Stimulated activated CD4-positive, alpha-beta T cell treated with anti-CD3 and anti-CD28 coated beads, Interleukin-1b, Interleukin-23, amount 100 ng/mL, for 1 hour (primary cell): ENCODE data around the gene SYT8.

Source experiments
- DNase-seq, 2 donors: peaks; one replicate each; pipeline ENCODE4 v3.0.0-alpha.2; 2020; ENCODE audit warnings: low read depth in 2 of 2

SYT8 gene

GRCh38 chr11:1860108-1860507 lies 25.3 kb downstream of the SYT8 start:
- no peak for DNase-seq

DNA sequence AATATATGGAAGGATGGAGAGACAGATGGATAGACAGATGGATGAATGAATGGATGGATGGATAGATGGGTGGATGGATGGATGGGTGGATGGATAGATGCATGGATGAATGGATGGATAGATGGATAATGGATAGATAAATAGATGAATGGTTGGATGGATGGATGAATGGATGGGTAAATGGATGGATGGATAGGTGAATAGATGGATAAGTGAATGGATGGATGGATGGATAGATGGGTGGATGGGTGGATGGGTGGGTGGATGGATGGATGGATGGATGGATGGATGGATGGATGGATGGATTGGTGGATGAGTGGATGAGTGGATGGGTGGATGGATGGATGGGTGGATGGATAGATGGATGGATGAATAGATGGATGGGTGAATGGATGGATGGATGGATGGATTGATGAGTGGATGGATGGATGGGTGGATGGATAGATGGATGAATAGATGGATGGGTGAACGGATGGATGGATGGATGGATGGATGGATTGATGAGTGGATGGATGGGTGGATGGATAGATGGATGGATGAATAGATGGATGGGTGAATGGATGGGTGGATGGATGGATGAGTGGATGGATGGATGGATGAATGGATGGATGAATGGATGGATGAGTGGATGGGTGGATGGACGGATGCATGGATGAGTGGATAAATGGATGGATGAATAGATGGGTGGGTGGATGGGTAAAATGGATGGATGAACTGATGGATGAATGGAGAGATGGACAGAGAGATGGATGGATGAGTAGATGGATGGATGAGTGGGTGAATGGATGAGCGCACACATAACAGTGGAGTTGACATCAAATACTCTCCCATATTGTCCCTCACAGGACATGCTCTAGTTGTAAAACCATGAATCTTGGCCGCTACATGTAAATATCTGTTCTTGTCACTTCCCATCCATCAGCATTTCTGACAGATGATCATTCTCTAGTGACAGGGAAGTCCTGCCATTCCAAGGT lies 26.9 kb downstream of the SYT8 start:
- DNase-seq: no peak

- no peak for DNase-seq
Observed at GRCh38 chr11:1862588-1863351, 28.0 kb downstream of the SYT8 start.

GRCh38 chr11:1863352-1864216 lies 28.8 kb downstream of the SYT8 start:
- no peak for DNase-seq

GRCh38 chr11:1864231-1864630 lies 29.4 kb downstream of the SYT8 start:
- no peak for DNase-seq

- no peak for DNase-seq
Observed at GRCh38 chr11:1864831-1865665, 30.3 kb downstream of the SYT8 start.

- DNase-seq: no peak
Observed at GRCh38 chr11:1866226-1866625, 31.4 kb downstream of the SYT8 start.

GRCh38 chr11:1866776-1867175 lies 32.0 kb downstream of the SYT8 start:
- no peak for DNase-seq

- no peak for DNase-seq
Observed at GRCh38 chr11:1867381-1867780, 32.6 kb downstream of the SYT8 start.

GRCh38 chr11:1868056-1868635 lies 33.4 kb downstream of the SYT8 start:
- DNase-seq: no peak

- DNase-seq: no peak
Observed at GRCh38 chr11:1868636-1869291, 34.0 kb downstream of the SYT8 start.

DNA sequence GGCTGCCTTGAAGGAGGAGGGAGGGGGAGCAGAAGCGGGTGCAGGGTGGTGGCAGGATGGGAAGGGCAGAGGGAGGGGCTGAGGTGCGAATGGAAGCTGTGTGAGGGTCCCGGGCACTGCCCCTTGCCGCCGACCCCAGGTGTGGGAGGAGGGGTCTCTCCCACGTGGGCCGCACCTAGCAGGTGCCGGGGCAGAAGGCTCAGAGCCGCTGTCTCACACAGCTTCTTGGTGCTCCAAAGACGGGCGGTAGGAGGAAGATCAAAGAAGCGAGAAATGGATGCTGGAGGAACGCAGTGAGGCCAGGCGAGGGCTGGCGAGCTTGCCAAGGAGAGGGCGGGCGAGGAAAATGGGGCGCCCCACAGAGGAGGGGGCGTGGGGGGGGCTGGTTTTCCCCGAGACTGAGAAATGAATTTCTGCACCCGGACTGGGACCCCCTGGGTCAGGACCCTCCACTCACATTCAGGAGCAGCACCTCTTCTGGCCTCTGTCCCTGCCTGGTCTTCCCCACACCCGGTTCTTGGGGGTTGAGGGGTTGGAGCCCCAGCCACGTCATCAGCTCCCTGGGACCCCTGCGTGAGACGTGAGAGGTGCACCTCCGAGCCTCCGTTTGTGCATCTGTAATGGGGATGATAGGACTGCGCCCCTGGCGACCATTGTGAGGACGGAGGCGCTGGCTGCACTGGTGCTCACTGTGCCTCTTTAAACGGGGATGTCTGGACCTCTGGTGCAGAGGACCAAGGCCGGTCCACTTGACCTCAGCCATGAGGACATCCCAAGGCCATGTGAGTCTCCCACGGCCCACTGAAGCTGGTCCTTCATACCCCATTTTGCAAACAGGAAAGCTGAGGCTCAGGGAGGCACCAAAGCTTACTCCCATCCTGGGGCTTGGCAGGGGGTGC lies 34.9 kb downstream of the SYT8 start:
- no peak for DNase-seq

DNA sequence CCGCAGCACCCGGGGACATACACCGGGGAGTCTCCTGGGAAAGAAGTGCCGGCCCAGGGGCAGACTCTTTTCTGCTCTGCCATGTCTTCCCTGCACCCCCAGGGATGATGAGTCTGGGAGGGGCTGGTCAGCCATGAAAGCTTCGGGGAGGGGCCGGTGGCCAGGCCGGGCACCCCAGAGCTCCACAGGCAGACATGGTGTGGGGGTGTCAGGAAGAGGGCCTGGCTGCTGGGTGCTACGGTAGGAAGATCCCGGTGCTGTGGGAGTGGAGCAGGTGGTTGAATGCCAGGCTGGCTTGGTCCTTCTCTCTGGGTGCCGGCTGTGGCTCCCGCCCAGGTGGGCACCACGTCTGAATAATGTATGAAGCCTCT lies 35.5 kb downstream of the SYT8 start:
- no peak for DNase-seq

DNA sequence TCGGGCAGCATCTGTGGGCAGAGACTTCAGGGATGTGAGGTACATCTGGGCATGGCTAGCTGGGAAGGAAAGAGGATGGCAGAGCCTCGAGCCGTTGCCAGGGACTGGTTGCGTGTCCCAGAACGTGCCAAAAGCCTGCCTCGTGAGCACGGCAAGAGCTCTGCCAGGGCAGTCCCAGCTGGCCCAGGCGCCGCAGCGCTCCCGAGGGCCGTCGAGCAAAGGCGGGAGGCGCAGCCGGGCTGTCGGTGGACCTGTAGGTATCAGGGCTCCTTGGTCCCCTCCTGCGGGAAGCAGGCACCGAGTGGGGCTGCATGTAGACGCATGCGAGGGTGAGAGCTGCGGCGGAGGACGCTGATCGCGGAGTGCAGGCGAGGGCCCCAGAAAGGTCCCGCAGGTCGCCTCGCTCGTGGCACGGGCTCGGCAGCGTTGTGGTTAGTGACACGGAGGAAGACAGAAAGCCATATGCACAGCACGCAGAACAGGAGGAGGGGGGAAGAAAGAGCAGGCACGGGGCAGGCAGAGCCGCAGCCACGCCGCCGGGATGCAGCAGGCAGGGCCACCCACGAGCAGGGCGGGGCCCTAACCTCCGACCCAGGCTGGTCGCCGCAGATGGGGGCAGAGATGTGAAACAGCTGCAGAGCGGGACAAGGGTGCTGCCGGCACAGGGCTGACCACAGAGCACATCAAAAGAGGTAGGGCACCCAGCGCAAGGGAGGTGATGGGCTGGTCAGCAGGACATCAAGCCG lies 36.1 kb downstream of the SYT8 start:
- DNase-seq: no peak

DNA sequence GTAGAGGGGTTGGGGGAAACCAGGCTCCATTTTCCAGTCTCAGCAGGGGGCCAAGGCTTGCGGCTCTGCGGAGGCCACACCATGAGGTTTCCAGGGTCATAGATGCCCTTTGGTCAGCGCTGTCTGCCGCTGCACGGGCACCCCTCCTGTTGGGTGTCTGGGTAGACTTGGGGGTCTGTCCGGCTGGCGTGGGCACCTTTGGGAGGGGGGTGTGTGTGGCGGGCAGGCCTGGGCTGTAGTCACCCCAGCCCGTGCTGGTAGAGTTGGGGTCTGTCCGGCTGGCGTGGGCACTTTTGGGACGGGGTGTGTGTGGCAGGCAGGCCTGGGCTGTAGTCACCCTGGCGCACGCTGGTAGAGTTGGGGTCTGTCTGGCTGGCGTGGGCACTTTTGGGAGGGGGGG lies 36.7 kb downstream of the SYT8 start:
- DNase-seq: no peak

DNA sequence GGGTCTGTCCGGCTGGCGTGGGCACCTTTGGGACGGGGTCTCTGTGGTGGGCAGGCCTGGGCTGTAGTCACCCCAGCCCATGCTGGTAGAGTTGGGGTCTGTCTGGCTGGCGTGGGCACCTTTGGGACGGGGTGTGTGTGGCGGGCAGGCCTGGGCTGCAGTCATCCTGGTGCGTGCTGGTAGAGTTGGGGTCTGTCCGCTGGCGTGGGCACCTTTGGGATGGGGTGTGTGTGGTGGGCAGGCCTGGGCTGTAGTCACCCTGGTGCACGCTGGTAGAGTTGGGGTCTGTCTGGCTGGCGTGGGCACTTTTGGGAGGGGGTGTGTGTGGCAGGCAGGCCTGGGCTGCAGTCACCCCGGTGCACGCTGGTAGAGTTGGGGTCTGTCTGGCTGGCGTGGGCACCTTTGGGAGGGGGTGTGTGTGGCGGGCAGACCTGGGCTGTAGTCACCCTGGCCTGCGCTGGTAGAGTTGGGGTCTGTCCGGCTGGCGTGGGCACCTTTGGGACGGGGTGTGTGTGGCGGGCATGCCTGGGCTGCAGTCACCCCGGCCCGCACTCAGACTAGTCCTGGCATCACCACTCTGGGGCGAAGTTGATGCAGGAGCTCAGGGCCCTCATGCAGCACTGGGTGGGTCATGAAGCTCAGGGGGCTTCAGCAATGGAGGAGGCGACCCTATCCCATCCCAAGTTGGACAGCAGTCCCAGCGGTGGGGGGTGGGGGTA lies 37.6 kb downstream of the SYT8 start:
- no peak for DNase-seq

DNA sequence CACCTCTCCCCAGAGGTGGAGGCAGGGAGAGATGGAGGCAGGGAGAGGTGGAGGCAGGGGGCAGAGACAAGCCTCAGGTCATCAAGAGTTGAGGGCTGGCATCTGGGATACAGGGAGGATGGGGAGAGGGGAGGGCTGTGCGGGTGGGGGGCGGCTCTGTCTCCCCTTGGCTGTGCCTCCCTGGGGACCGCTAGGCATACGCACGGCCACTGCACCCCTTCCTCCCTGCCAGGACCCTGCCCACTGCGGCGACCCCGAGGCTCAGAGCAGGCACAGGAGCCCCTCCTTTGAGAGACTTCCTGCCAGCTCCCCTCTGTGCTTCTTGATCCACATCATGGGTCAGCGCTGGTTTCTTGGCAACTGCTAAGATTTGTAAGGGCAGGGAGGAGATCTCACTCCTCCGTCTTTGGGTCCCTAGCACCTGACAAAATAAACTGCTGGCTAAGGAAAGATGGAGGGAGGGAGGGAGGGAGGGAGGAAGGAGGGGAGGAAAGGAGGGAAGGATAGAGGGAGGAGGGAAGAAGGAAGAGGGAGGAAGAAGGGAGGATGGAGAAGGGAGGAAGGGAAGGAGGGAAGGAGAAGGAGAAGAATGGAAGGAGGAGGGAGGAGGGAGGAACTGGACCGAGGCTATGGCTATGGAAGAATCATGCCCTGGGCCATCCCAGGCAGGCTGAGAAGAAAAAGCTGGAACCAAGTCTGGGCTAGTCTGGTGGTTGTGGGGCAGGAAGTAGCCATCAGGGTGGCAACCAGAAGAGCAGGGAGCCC lies 38.4 kb downstream of the SYT8 start:
- DNase-seq: no peak
